OCI-LY7 (cell line): Measurements from ENCODE around the gene RRP7A. TPM values are rescaled to one million over a fixed set of nuclear protein-coding genes. Genes with fewer than 3 reads are reported as not detected.
"Not testable (repeated sequence)": the region's sequence is repeated elsewhere in the genome, so short reads cannot be mapped to it uniquely, and the experiment has no call there.

Experiments
- BruUV-seq: library from RNA; stranded (reverse); fragments of 400-500 nt; replicated peaks from 2 replicates; lab custom pipeline; 2021; lab: Mats Ljungman, UMichigan
- CTCF ChIA-PET: fragments of 300-600 bp; sonication (Branson Sonifier 250); formaldehyde crosslinking; loops from one replicate; lab custom pipeline; 2022; ENCODE audit warnings: antibody characterized with exemption; ENCODE audit not compliant: unreplicated experiment; lab: Charles Lee
- POLR2A ChIA-PET: fragments of 300-600 bp; sonication (Branson Sonifier 250); formaldehyde crosslinking; loops from one replicate; lab custom pipeline; 2022; ENCODE audit warnings: antibody characterized with exemption; lab: Charles Lee
- DNase-seq: peaks from one replicate; pipeline ENCODE4 v3.0.0-alpha.2; 2015; ENCODE audit warnings: low spot score
- H2AFZ ChIP-seq: fragments of 200-600 bp; sonication (generic), shearing (Covaris generic); 2 replicates; pipeline ENCODE4 v1.6.1; 2014; ENCODE audit warnings: mild to moderate bottlenecking, antibody characterized with exemption, low read length, moderate library complexity
- H3K27ac ChIP-seq: fragments of 200-600 bp; sonication (generic); 2 replicates; pipeline ENCODE4 v1.5.1; 2014; ENCODE audit warnings: mixed run types, low read depth, mild to moderate bottlenecking, moderate library complexity, low read length, inconsistent platforms; ENCODE audit not compliant: poor library complexity, severe bottlenecking
- H3K36me3 ChIP-seq: fragments of 200-600 bp; sonication (generic); 2 replicates; pipeline ENCODE4 v1.6.1; 2014; ENCODE audit warnings: mild to moderate bottlenecking, antibody characterized with exemption, low read length, moderate library complexity, mixed read lengths; ENCODE audit not compliant: insufficient read depth
- H3K4me1 ChIP-seq: fragments of 200-600 bp; sonication (generic); 2 replicates; pipeline ENCODE4 v1.5.1; 2014; ENCODE audit warnings: mild to moderate bottlenecking, low read length; ENCODE audit not compliant: insufficient read depth, poor library complexity, severe bottlenecking
- H3K4me2 ChIP-seq: fragments of 200-600 bp; sonication (generic); 2 replicates; pipeline ENCODE4 v1.6.1; 2014; ENCODE audit warnings: mild to moderate bottlenecking, low read length
- H3K4me3 ChIP-seq: fragments of 200-600 bp; sonication (generic); 2 replicates; pipeline ENCODE4 v1.5.1; 2014; ENCODE audit warnings: mild to moderate bottlenecking, low read depth, low read length; ENCODE audit not compliant: poor library complexity, severe bottlenecking
- H3K79me2 ChIP-seq: fragments of 200-600 bp; sonication (generic); 2 replicates; pipeline ENCODE4 v1.6.1; 2016; ENCODE audit warnings: low read depth, mild to moderate bottlenecking, low read length, moderate library complexity, mixed read lengths; ENCODE audit not compliant: insufficient read depth
- H3K9me2 ChIP-seq: fragments of 200-600 bp; sonication (generic); 2 replicates; pipeline ENCODE4 v1.6.1; 2016; ENCODE audit warnings: mild to moderate bottlenecking, low read length, mixed read lengths; ENCODE audit not compliant: insufficient read depth
- H3K9me3 ChIP-seq: fragments of 200-600 bp; sonication (generic); 2 replicates; pipeline ENCODE4 v1.6.1; 2014; ENCODE audit warnings: mild to moderate bottlenecking, mixed run types, low read length, mixed read lengths
- H4K20me1 ChIP-seq: fragments of 200-600 bp; sonication (generic); 2 replicates; pipeline ENCODE4 v1.6.1; 2014; ENCODE audit warnings: mild to moderate bottlenecking, antibody characterized with exemption, low read length, moderate library complexity, mixed read lengths; ENCODE audit not compliant: insufficient read depth
- EZH2phosphoT487 ChIP-seq: fragments of 200-600 bp; sonication (generic); IDR thresholded peaks from 2 replicates; pipeline ENCODE4 v1.6.1; 2018; ENCODE audit warnings: low read depth, borderline replicate concordance, mild to moderate bottlenecking, mixed run types, antibody characterized with exemption, low read length, moderate library complexity, mixed read lengths
- intact Hi-C: fragments of 100-400 bp; cut with micrococcal nuclease; formaldehyde crosslinking; loops from one replicate; pipeline ENCODE4 v1.10.0; 2022; ENCODE audit not compliant: unreplicated experiment
- total RNA-seq, 2 experiments: library from RNA; depleted of rRNA in 1 of 2; stranded (reverse); fragments of >200 nt in 1 of 2; shearing (Covaris generic) in 1 of 2; gene quantifications; 2 replicates each; pipeline ENCODE4 v1.2.3, GENCODE V29; 2014 to 2022
- TF ChIP-seq, protein P1 (sequence below): fragments of 200-600 bp; sonication (generic); conservative IDR thresholded peaks from 2 replicates; pipeline ENCODE4 v1.5.1; 2014; ENCODE audit warnings: mild to moderate bottlenecking, antibody characterized with exemption, low read length, moderate library complexity, mixed read lengths

The RRP7A gene
- total RNA-seq, 2 experiments from 2014 or later, result 125 to 172 TPM

DNA sequence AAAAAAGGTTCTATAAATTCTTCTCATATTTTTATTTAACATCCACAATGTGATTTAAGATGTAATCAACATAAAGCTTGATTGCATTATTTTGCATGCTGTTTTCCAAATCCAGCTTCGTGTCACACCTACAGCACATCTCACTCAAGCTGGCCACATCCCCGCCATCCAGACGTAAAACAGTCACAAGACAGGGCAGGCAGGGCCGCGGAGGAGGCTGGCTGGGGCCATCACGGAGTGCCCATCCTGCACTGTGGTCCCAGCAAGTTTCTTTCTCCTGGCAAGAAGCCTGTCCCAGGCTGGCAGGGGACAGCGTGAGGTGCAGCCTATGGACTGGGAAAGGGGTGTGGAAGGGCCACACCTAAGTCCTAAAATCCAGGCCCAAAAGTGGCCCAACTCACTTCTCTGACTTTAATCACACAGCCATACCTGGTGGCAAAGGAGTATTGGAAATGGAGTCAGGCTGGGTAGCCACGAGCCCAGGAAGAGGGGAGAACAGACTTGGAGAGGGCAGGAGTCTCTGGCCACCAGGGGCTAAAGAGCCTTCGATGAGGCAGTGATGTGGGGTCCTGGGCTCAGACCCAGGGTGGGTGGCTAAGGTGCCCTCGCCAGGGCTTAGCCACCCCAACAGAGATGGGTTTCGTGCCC is 11.1 kb downstream of the RRP7A start:
- intact Hi-C loops, H4K20me1 ChIP-seq, CTCF ChIA-PET, H3K4me2 ChIP-seq, H3K9me3 ChIP-seq, H3K27ac ChIP-seq, H3K9me2 ChIP-seq, H3K79me2 ChIP-seq, DNase-seq, H3K4me3 ChIP-seq, H2AFZ ChIP-seq: not testable (repeated sequence)
- POLR2A ChIA-PET, result interaction anchor here (0.6 to 1.0 kb wide), 2 partner anchors 105 to 208 kb away, joined by 3 to 6 read pairs; no protein-coding TSS in a partner anchor
- Histone ChIP-seq H3K4me1 (peaks cover 38% of the 10 kb centered on the region), H3K36me3 (peaks cover 25% of the 10 kb centered on the region)
- TSS peak; percentile 17 for BruUV-seq

DNA sequence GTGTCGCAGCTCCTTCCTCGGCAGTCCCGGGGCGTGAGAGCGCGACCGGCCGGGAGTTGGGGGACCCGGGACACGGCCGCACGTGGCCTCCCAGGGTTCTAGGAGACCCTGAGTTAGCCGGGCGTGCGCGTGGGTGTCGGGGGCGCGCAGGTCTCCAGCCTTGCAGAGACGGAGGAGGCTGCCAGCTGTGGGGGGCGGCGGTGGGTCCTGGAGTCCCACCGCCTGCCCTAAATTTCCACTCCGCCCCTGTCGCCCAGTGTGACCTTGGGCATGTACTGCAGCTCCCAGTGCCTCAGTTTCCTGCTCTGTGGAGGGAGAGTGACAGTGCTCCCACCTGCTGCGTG is 18.8 kb downstream of the RRP7A start:
- Histone ChIP-seq H3K9me3 (no peaks in the 10 kb centered on the region), H3K4me3 (peak overlapping the region; percentile 45), H3K9me2 (no peaks in the 10 kb centered on the region), H3K4me2 (peak overlapping the region; percentile 61), H3K4me1 (peaks cover 27% of the 10 kb centered on the region), H2AFZ (peak overlapping the region; percentile 4; the same call in 1 of the 2 replicates), H3K36me3 (no peaks in the 10 kb centered on the region), H3K79me2 (no peaks in the 10 kb centered on the region), H3K27ac (no peak overlapping the region), H4K20me1 (no peaks in the 10 kb centered on the region)
- no peak for DNase-seq
- intact Hi-C loops, result no loop called here
- TF ChIP-seq, protein P1, sequence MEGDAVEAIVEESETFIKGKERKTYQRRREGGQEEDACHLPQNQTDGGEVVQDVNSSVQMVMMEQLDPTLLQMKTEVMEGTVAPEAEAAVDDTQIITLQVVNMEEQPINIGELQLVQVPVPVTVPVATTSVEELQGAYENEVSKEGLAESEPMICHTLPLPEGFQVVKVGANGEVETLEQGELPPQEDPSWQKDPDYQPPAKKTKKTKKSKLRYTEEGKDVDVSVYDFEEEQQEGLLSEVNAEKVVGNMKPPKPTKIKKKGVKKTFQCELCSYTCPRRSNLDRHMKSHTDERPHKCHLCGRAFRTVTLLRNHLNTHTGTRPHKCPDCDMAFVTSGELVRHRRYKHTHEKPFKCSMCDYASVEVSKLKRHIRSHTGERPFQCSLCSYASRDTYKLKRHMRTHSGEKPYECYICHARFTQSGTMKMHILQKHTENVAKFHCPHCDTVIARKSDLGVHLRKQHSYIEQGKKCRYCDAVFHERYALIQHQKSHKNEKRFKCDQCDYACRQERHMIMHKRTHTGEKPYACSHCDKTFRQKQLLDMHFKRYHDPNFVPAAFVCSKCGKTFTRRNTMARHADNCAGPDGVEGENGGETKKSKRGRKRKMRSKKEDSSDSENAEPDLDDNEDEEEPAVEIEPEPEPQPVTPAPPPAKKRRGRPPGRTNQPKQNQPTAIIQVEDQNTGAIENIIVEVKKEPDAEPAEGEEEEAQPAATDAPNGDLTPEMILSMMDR, result no peak
- TF ChIP-seq EZH2phosphoT487, result no peak
- no TSS peak for BruUV-seq
- ChIA-PET CTCF (no interaction called here), POLR2A (no interaction called here)

DNA sequence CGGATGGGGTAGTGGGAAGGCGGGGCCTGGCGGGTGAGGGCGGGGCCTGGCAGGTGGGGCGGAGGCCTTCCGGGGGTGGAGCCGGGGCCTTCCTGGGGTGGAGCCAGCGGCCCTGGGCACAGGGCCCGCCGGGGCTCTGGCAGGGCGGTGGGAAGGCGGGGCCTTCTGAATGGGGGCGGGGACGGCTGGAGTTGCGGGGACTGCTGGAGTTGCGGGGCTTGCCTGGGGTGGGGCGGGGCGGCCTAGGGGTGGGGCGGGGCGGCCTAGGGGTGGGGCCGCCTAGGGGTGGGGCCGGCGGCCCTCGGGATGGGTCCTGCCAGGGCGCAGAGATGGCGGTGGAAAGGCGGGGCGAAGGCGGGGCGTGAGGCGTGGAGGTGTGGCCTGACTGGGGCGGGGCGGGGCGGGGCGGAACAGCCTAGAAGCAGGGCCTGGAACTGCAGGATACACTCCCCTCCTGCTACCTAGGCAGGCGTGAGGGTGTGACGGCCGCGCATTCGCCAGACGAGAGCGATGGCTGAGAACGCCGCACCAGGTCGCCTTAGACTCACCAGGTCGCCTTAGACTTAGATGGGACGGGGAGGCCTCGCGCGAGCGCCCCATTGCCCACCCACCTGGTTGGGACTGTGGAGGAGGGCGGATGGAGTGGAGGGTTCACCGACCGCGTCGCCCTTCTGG is 19.3 kb downstream of the RRP7A start:
- Histone ChIP-seq H3K27ac (no peak overlapping the region), H3K4me3 (peak overlapping the region; percentile 53), H3K9me2 (no peaks in the 10 kb centered on the region), H3K9me3 (no peaks in the 10 kb centered on the region), H3K4me2 (peak overlapping the region; percentile 61), H4K20me1 (no peaks in the 10 kb centered on the region), H3K79me2 (no peaks in the 10 kb centered on the region), H2AFZ (peak overlapping the region; percentile 75; the same call in 1 of the 2 replicates), H3K4me1 (peaks cover 32% of the 10 kb centered on the region), H3K36me3 (no peaks in the 10 kb centered on the region)
- DNase-seq, result peak; percentile 90
- BruUV-seq, result no TSS peak
- CTCF ChIA-PET, result no interaction called here
- POLR2A ChIA-PET, result no interaction called here
- intact Hi-C loops, result no loop called here
- TF ChIP-seq EZH2phosphoT487, result no peak
- TF ChIP-seq, protein P1, result no peak

DNA sequence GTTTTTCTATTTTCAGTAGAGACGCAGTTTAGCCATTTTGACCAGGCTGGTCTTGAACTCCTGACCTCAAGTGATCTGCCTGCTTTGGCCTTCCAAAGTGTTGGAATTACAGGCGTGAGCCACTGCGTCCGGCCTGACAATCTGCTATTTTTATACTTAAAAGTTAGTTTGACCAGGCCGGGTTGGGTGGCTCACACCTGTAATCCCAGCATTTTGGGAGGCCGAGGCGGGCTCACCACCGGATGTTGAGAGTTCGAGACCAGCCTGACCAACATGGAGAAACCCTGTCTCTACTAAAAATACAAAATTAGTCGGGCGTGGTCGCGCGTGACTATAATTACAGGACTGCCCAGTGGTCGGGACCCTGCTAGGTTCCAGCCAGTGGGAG is 19.8 kb downstream of the RRP7A start:
- H3K9me2 ChIP-seq, BruUV-seq, H3K9me3 ChIP-seq, intact Hi-C loops, H3K36me3 ChIP-seq, H4K20me1 ChIP-seq, CTCF ChIA-PET, DNase-seq, H3K79me2 ChIP-seq, H3K27ac ChIP-seq: not testable (repeated sequence)
- H3K4me1 ChIP-seq, result peaks cover 37% of the 10 kb centered on the region
- H3K4me2 ChIP-seq, result peak overlapping the region; percentile 57
- H3K4me3 ChIP-seq, result peak overlapping the region; percentile 53
- POLR2A ChIA-PET, result interaction anchor here (0.5 kb wide), 1 partner anchor 408 kb away, joined by 3 read pairs; no protein-coding TSS in a partner anchor
- H2AFZ ChIP-seq, result peak overlapping the region; percentile 75; the same call in 1 of the 2 replicates
